Uterus (tissue), 4 donors: Measurements from ENCODE around the gene RAN. TPM values are rescaled to one million over a fixed set of nuclear protein-coding genes. Genes with fewer than 3 reads are reported as not detected.

Experiments used
- DNase-seq, 2 donors: peaks; one replicate each; pipeline ENCODE4 v3.0.0-alpha.2; 2019 to 2020
- H3K27ac ChIP-seq, 2 donors: fragments of 200-600 bp; sonication (generic); 1 replicate in 1 of 2; 2 replicates in 1 of 2; pipeline ENCODE4 v1.5.1; 2016 to 2018
- H3K27me3 ChIP-seq, 2 donors: fragments of 200-600 bp; sonication (generic); one replicate each; pipeline ENCODE4 v1.5.1; 2018 to 2019; ENCODE audit warnings: control low read depth in 1 of 2
- H3K36me3 ChIP-seq, 2 donors: fragments of 200-600 bp; sonication (generic); one replicate each; pipeline ENCODE4 v1.5.1; 2019; ENCODE audit warnings: control low read depth in 1 of 2
- H3K4me1 ChIP-seq, 2 donors: fragments of 200-600 bp; sonication (generic); one replicate each; pipeline ENCODE4 v1.5.1; 2018 to 2019; ENCODE audit warnings: control low read depth in 1 of 2
- H3K4me3 ChIP-seq, 2 donors: fragments of 200-600 bp; sonication (generic); 1 replicate in 1 of 2; 2 replicates in 1 of 2; pipeline ENCODE4 v1.5.1; 2018 to 2019; ENCODE audit warnings: mild to moderate bottlenecking in 1 of 2
- H3K9me3 ChIP-seq, 2 donors: fragments of 200-600 bp; sonication (generic); one replicate each; pipeline ENCODE4 v1.5.1; 2019; ENCODE audit warnings: control low read depth in 1 of 2
- POLR2A ChIP-seq, 2 donors: fragments of 450-650 bp; IDR thresholded peaks; one replicate each; pipeline ENCODE4 v1.6.1; 2016; ENCODE audit warnings: antibody characterized with exemption in 2 of 2, mild to moderate bottlenecking in 1 of 2, moderate library complexity in 1 of 2
- intact Hi-C: fragments of 100-400 bp; cut with DNase I; formaldehyde crosslinking; loops from one replicate; pipeline ENCODE4 v1.15.1; 2023; ENCODE audit warnings: low total_unique reads
- small RNA-seq: library from RNA; depleted of rRNA; stranded (forward); fragments of <200 nt; gene quantifications from one replicate; pipeline ENCODE3, GENCODE V24; 2016
- total RNA-seq, 4 donors: library from RNA; depleted of rRNA in 3 of 4; stranded (reverse); fragments of >200 nt in 3 of 4; gene quantifications; one replicate each; pipeline versions ENCODE4 v1.1.0 to v1.2.4, GENCODE V29; 2014 to 2023
- TF ChIP-seq, protein P1 (sequence below), 4 experiments: fragments of 200-600 bp in 2 of 4; fragments of 450-650 bp in 2 of 4; sonication (generic) in 2 of 4; IDR thresholded peaks; one replicate each; pipeline ENCODE4 v1.5.1; 2016 to 2019; ENCODE audit warnings: antibody characterized with exemption in 4 of 4, mild to moderate bottlenecking in 2 of 4, moderate library complexity in 1 of 4
- donor health status: DM: yes; HTN: yes; CAD: no.

RAN gene
- total RNA-seq, 4 donors from 2014 or later = 64.6 to 287 (median 177) TPM

DNA sequence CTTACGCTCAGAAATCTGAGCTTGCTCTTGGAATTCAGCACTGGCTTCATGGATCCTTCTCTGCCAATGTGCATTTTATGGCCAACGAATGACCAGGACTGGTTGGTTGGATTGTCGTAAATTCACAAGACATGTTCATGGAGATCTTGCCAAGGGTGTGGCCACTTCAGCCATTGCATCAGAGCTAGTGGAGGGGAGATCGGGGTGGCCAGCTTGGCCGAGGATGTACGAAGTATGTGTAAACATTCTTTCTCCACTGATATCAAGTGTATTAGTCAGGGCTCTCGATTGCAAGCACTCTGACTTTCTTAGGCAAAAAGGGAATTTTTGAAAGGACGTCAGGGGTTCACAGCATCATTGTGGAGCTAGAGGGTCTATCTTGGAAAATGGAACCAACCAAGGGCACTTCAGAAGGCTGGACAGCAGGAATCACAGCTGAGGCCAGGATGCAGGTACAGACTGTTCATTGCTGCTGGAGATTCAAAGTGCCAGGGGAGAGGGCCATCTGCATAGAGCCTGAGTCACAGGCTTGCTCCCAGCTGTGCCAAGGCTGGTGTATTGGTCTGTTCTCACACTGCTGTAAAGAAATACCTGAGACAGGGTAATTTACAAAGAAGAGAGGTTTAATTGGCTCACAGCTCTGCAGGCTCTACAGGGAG, 49.0 kb downstream of the RAN start:
- Histone ChIP-seq H3K4me3 (no peak overlapping the region), H3K27ac (peak overlapping the region; percentile 10 to 44), H3K36me3 (no peaks in the 10 kb centered on the region), H3K4me1 (peaks cover 12 to 13% of the 10 kb centered on the region in 2 donors), H3K27me3 (no peaks in the 10 kb centered on the region), H3K9me3 (no peaks in the 10 kb centered on the region)
- DNase-seq = peak; percentile 80 to 82
- intact Hi-C loops = no loop called here
- TF ChIP-seq, protein P1, sequence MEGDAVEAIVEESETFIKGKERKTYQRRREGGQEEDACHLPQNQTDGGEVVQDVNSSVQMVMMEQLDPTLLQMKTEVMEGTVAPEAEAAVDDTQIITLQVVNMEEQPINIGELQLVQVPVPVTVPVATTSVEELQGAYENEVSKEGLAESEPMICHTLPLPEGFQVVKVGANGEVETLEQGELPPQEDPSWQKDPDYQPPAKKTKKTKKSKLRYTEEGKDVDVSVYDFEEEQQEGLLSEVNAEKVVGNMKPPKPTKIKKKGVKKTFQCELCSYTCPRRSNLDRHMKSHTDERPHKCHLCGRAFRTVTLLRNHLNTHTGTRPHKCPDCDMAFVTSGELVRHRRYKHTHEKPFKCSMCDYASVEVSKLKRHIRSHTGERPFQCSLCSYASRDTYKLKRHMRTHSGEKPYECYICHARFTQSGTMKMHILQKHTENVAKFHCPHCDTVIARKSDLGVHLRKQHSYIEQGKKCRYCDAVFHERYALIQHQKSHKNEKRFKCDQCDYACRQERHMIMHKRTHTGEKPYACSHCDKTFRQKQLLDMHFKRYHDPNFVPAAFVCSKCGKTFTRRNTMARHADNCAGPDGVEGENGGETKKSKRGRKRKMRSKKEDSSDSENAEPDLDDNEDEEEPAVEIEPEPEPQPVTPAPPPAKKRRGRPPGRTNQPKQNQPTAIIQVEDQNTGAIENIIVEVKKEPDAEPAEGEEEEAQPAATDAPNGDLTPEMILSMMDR (IDR thresholded peaks at IDR 0.05) = no peak

DNA sequence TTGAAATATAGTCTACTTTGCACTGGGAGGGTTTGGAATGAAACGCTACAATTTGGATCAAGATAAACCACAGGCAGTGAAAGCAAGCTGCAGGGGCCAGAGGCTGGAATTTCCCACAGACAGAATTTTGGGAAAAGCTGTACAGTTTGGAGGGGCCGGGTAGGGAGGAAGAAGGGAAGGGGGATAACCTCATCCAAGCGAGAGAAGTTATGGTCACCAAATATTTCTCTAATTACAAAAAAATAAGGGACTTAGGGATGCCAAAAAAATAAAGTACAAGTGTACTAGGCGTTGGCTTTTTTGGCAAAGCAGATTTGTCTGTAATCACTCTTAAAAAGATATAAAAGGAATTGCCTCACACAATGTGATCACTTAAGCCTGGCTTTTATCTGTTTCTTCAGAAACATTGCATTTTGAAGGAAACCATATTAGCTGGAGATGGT, 50.7 kb downstream of the RAN start:
- Histone ChIP-seq H3K27ac (peak overlapping the region; percentile 72 to 75), H3K9me3 (no peaks in the 10 kb centered on the region), H3K27me3 (no peaks in the 10 kb centered on the region), H3K4me1 (peaks cover 12 to 13% of the 10 kb centered on the region in 2 donors), H3K4me3 (no peak overlapping the region), H3K36me3 (no peaks in the 10 kb centered on the region)
- intact Hi-C loops = no loop called here
- TF ChIP-seq, protein P1 (IDR thresholded peaks at IDR 0.05) = no peak
- no peak for TF ChIP-seq POLR2A (IDR thresholded peaks at IDR 0.05)
- DNase-seq = no peak

DNA sequence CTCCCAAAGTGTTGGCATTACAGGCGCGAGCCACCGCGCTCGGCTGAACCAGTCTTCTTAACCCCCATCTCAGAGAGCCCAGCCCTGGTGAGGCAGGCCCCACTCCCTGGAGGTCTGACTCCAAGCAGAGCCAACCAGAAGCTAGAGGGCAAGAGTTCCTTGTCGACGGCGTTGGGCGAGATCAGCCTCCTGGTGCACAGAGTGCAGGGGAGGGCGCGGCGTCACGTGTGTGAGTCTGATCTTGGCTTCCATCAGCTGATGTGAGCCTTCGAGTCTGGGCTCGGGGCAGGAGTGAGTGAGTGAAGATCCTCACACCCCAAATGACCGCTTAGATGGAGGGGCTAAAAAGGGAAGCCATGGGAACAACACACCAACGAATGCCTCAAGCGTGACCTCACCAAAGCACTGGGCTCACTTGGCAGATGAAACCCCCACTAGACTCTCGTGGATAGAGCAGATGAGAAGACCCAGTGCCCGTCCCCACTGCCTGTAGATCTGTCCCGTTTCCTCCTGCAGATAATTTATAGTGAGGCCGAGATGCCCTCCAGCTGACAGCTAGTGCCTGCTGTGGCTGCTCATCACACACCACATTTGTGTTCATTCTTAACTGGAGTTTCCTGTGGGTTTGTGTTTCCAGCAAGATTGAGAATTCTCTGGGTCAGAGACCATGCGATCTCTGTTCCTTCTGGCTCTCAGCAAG, 53.2 kb downstream of the RAN start:
- Histone ChIP-seq H3K27ac (peak overlapping the region; percentile 15 to 72), H3K36me3 (no peaks in the 10 kb centered on the region), H3K4me3 (no peak overlapping the region), H3K27me3 (no peaks in the 10 kb centered on the region), H3K4me1 (peaks cover 12 to 13% of the 10 kb centered on the region in 2 donors), H3K9me3 (no peaks in the 10 kb centered on the region)
- no peak for TF ChIP-seq POLR2A (IDR thresholded peaks at IDR 0.05)
- TF ChIP-seq, protein P1 (IDR thresholded peaks at IDR 0.05) = no peak
- DNase-seq = no peak
- intact Hi-C loops = no loop called here

DNA sequence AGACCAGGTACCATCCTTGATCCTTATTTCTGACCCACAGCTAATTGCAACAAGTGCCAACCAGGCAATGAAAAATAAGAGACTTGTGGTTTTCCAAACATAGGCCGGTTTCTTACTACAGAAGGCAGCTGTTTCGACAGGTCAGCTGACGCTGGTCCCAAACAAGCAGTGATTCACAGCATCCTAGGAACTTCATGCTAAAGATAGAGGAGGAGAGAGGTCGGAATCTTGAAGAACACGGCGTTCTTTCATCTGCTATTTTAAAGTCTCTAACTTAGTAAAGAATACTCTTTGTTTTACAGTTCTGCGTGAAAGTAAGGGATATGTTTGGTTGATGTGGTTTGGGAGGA, 53.8 kb downstream of the RAN start:
- DNase-seq = peak in 1 of 2 donors; percentile 50
- no peak overlapping the region for H3K4me3 ChIP-seq
- no peaks in the 10 kb centered on the region for H3K9me3 ChIP-seq
- peaks cover 12 to 13% of the 10 kb centered on the region in 2 donors for H3K4me1 ChIP-seq
- no peak for TF ChIP-seq POLR2A (IDR thresholded peaks at IDR 0.05)
- TF ChIP-seq, protein P1 (IDR thresholded peaks at IDR 0.05) = no peak
- H3K36me3 ChIP-seq = no peaks in the 10 kb centered on the region
- H3K27ac ChIP-seq = peak overlapping the region; percentile 15 to 72
- intact Hi-C loops = no loop called here
- no peaks in the 10 kb centered on the region for H3K27me3 ChIP-seq

Small RNA genes lying within 50 kb of the gene (small RNA-seq; reads per million reads assigned to genes)
- gene RF00019 (not detected), gene RNU6-1077P (not detected)

Other genes starting within 250 kb of the RAN start
- 1 to 10 TPM in 3 of 4 donors, under 1 TPM in 1; 0.29 to 8.2 (median 5.6) TPM for gene RIMBP2, start 155.8 kb upstream of the RAN start, total RNA-seq
- gene STX2, start 32.8 kb upstream of the RAN start, total RNA-seq = 10 to 100 TPM; 33.5 to 44.6 (median 35.4) TPM
- 10 to 100 TPM; 13.5 to 89.9 (median 33.7) TPM for gene ADGRD1, start 81.8 kb downstream of the RAN start, total RNA-seq